SJCRH30 (cell line): ENCODE measurements around the gene POTEF. TPM values are rescaled to one million over a fixed set of nuclear protein-coding genes. Genes with fewer than 3 reads are reported as not detected.
A peak's percentile ranks its signal among the peaks of the same experiment; 100 is the strongest.
"Not testable (repeated sequence)": the region's sequence is repeated elsewhere in the genome, so short reads cannot be mapped to it uniquely, and the experiment has no call there.

Experiments
- DNase-seq, 2 experiments: peaks; one replicate each; pipeline ENCODE4 v3.0.0-alpha.2; 2015 to 2020
- H3K27ac ChIP-seq: fragments of 250-450 bp; sonication (Bioruptor Pico); 2 replicates; pipeline ENCODE4 v1.5.1; 2020; ENCODE audit warnings: mild to moderate bottlenecking, moderate library complexity
- H3K27me3 ChIP-seq: fragments of 250-450 bp; sonication (Bioruptor Pico); 2 replicates; pipeline ENCODE4 v1.5.1; 2020; ENCODE audit warnings: mild to moderate bottlenecking, moderate library complexity
- H3K36me3 ChIP-seq: fragments of 250-450 bp; sonication (Bioruptor Pico); 2 replicates; pipeline ENCODE4 v1.5.1; 2020; ENCODE audit warnings: mild to moderate bottlenecking, moderate library complexity
- H3K4me1 ChIP-seq: fragments of 250-450 bp; sonication (Bioruptor Pico); 2 replicates; pipeline ENCODE4 v1.5.1; 2020; ENCODE audit warnings: mild to moderate bottlenecking, moderate library complexity
- H3K4me3 ChIP-seq: fragments of 250-450 bp; sonication (Bioruptor Pico); 2 replicates; pipeline ENCODE4 v1.5.1; 2020; ENCODE audit warnings: mild to moderate bottlenecking, moderate library complexity
- H3K9me3 ChIP-seq: fragments of 250-450 bp; sonication (Bioruptor Pico); replicated peaks from 2 replicates; pipeline ENCODE4 v1.5.1; 2020; ENCODE audit warnings: mild to moderate bottlenecking, moderate library complexity
- total RNA-seq: library from RNA; depleted of rRNA; stranded (reverse); fragments of >200 nt; shearing (Covaris generic); gene quantifications from 2 replicates; pipeline ENCODE4 v1.2.3, GENCODE V29; 2014

Gene POTEF
- total RNA-seq, 1 experiment from 2014 or later, result 11.5 TPM

DNA sequence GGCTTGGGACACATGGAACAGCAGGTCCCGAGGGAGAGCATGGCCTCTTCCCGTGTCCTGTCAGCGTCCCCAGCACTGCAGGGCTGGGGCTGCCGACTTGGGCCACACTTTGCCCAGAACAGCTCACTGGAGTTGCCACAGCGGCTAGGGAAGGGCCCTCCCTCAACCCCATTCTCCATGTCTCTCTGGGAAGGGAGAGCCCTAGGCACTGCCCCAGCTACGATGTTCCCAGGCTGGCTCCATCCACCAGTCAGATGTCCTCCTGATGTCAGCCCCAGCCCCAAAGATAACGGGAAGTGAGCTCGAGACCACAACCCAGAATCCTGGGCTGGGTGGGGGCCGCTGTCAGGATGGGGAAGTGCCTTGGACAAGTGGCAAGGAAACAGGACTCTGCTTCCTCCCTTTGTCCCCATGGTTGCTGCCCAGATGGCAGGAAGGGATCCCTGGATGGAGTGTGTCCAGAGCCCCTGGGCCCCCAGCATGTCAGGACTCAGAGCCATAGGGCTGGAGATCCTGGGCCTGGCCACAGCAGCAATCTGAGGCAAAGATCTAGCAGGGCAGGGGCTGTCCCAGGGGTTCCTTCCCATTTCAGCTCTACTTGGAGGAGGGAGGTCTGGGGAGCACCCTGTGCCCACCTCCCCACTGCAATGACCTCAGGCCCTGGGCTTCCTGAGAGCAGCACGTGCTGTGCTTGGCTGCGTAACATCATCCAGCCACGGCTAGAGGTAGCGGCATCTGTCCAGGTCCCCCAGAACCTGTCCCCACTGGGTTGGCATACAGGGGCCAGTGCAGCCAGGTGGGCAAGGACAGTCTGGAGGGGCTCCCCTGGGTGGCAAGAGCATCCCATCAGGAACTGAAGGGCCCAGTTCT lies 13.6 kb upstream of the POTEF start:
- not testable (repeated sequence) for H3K9me3 ChIP-seq, H3K36me3 ChIP-seq, H3K4me1 ChIP-seq, H3K4me3 ChIP-seq, H3K27me3 ChIP-seq, H3K27ac ChIP-seq, DNase-seq

GRCh38 chr2:130141645-130142370 lies 12.8 kb upstream of the POTEF start:
- H3K9me3 ChIP-seq, H3K36me3 ChIP-seq, H3K4me3 ChIP-seq, H3K27ac ChIP-seq, H3K4me1 ChIP-seq, H3K27me3 ChIP-seq, DNase-seq: not testable (repeated sequence)

DNA sequence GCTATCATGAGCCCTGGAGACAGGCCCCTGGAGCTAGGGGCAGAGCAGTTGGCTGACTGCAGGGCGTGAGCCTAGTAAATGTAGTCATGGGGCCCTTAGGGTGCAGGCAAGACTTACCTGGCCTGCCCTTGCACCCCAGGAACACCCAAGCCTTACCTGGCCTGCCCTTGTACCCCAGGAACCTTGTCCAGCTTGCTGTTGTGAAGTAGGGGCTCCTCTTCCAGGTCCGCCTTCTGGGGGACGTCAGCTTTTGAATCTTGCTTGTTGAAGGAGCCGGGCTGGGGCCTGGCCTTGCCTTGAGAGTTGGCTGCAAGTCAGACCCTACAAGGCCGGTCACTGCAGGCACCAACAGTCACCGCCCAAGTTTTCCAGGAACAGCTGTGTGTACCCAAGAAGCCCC lies 12.0 kb upstream of the POTEF start:
- H3K4me3 ChIP-seq, H3K27ac ChIP-seq, H3K9me3 ChIP-seq, H3K27me3 ChIP-seq, H3K4me1 ChIP-seq, H3K36me3 ChIP-seq, DNase-seq: not testable (repeated sequence)

DNA sequence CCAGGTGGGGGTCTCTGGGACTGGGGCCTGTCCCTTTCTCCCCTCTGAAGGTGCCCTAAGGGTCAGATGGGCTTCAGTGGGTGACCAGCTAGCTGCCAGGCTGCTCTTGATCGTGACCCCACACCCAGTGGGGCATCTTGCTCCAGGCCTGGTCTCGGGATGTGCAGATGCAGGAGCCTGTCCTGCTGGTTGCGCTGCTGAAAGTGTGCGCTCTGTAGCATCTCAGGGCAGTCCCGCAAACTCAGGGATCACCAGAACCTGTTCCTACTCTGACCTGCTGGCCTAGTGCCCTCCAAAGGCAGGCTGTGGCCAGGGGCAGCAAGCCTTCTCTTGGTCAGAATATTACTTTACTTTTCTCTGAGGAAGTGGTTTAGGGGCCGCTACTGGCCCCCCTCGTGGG lies 11.5 kb upstream of the POTEF start:
- H3K27ac ChIP-seq, H3K36me3 ChIP-seq, H3K27me3 ChIP-seq, H3K4me3 ChIP-seq, H3K4me1 ChIP-seq, DNase-seq, H3K9me3 ChIP-seq: not testable (repeated sequence)

- H3K4me3 ChIP-seq, H3K27ac ChIP-seq, H3K9me3 ChIP-seq, DNase-seq, H3K36me3 ChIP-seq, H3K27me3 ChIP-seq, H3K4me1 ChIP-seq: not testable (repeated sequence)
Measured at GRCh38 chr2:130139331-130140280, 10.6 kb upstream of the POTEF start.

- not testable (repeated sequence) for H3K36me3 ChIP-seq, H3K4me1 ChIP-seq, DNase-seq, H3K9me3 ChIP-seq, H3K4me3 ChIP-seq, H3K27me3 ChIP-seq, H3K27ac ChIP-seq
Measured at GRCh38 chr2:130138841-130139251, 9.8 kb upstream of the POTEF start.

- not testable (repeated sequence) for DNase-seq, H3K36me3 ChIP-seq, H3K9me3 ChIP-seq, H3K27me3 ChIP-seq, H3K4me3 ChIP-seq, H3K4me1 ChIP-seq, H3K27ac ChIP-seq
Measured at GRCh38 chr2:130138326-130138725, 9.3 kb upstream of the POTEF start.

GRCh38 chr2:130137118-130137517 lies 8.1 kb upstream of the POTEF start:
- DNase-seq, H3K9me3 ChIP-seq, H3K27ac ChIP-seq, H3K4me1 ChIP-seq, H3K27me3 ChIP-seq, H3K36me3 ChIP-seq, H3K4me3 ChIP-seq: not testable (repeated sequence)

DNA sequence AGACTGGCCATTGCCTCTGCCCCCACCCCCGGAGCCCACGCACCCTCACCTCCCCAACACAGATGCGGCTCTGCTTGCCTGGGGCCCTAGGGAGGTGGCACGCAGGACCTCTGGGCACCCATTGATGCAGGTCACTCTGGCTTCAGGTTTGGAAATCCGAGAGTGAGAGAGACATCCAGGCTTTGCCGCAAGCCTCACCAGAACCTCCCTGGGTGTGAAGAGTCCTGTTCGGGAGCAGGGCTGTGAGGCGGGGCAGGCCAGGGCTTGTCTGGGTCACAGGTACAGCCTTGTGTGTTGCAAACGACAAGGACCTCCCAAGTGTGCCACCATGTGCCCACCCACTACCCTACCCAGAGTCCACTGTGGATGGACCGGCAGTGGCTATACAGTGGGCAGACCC lies 7.5 kb upstream of the POTEF start:
- not testable (repeated sequence) for H3K27me3 ChIP-seq, DNase-seq, H3K4me3 ChIP-seq, H3K27ac ChIP-seq, H3K9me3 ChIP-seq, H3K36me3 ChIP-seq, H3K4me1 ChIP-seq

GRCh38 chr2:130135692-130136541 lies 6.9 kb upstream of the POTEF start:
- Histone ChIP-seq H3K36me3 (no peaks in the 10 kb centered on the region), H3K4me1 (no peaks in the 10 kb centered on the region), H3K4me3 (no peak overlapping the region), H3K9me3 (no peaks in the 10 kb centered on the region), H3K27me3 (no peaks in the 10 kb centered on the region), H3K27ac (no peak overlapping the region)
- no peak for DNase-seq

GRCh38 chr2:130128464-130128863 lies 558 bp downstream of the POTEF start:
- not testable (repeated sequence) for DNase-seq, H3K27ac ChIP-seq, H3K9me3 ChIP-seq, H3K27me3 ChIP-seq, H3K36me3 ChIP-seq, H3K4me1 ChIP-seq
- H3K4me3 ChIP-seq, result peak overlapping the region; percentile 29

DNA sequence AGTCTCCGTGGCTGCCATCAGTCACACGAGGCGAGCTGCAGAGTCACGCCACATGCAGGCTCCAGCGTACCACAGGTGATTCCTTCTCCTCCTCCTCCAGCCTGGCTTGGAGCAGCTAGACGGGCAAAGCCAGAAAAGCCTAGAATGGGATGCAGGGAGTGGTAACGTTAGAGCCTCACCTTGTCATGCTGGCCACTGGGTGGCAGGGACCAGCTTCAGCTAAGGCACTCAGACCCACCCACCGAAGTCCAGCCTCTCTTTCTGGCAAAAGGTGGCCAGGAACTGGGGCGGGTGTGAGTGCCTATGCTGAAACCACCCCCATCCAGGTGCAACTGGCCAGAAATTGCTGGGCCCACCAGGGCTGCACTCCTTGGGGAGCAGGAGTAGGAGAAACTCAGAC lies 1.3 kb downstream of the POTEF start:
- H3K9me3 ChIP-seq, H3K36me3 ChIP-seq, H3K4me3 ChIP-seq, H3K27me3 ChIP-seq, H3K27ac ChIP-seq, DNase-seq, H3K4me1 ChIP-seq: not testable (repeated sequence)

GRCh38 chr2:130120924-130121323 lies 8.1 kb downstream of the POTEF start:
- not testable (repeated sequence) for H3K27me3 ChIP-seq, H3K4me3 ChIP-seq, H3K27ac ChIP-seq, H3K9me3 ChIP-seq, H3K36me3 ChIP-seq, H3K4me1 ChIP-seq, DNase-seq

DNA sequence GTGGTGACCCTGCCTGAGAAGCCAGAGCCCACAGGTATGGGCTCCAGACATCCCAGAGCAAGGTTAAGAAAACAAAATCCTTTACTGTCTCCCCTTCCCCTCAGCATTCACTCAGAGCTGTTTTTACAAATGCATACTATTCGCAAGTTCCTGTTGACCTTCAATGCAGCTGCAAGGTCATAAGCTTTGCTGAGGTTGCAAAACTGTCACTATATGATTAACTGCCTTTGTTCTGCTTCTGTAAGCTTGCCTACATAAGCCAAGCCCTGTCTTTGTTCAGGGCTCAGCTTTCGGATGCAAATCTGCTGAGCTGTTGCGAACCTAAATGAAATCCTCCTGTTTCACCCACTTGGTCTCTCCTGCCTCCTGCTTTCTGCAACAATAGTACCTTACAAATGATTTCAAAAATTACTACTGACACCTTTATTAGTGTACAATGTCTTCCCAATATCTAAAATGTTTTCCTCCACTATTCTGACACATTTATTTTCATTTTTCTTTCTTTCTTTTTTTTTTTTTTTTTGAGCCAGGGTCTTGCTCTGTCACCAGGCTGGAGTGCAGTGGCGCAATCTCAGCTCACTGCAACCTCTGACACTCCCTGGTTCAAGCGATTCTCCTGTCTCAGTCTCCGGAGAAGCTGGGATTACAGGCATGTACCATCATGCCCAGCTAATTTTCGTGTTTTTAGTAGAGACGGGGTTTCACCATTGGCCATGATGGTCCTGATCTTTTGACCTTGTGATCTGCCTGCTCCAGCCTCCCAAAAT lies 26.2 kb downstream of the POTEF start:
- H3K27me3 ChIP-seq, DNase-seq, H3K27ac ChIP-seq, H3K4me1 ChIP-seq, H3K9me3 ChIP-seq, H3K36me3 ChIP-seq, H3K4me3 ChIP-seq: not testable (repeated sequence)
